K562 (cell line): ENCODE results near the gene ANKLE1. TPM values are rescaled to one million over a fixed set of nuclear protein-coding genes. Genes with fewer than 3 reads are reported as not detected.

Experiments used
- FOSL1 ChIP-seq: fragments of 200-800 bp; sonication (Bioruptor generic); conservative IDR thresholded peaks from 2 replicates; pipeline ENCODE4 v1.6.1; 2016; ENCODE audit warnings: missing genetic modification characterization, missing compliant biosample characterization
- FOXM1 ChIP-seq, 2 experiments: fragments of 450-650 bp in 1 of 2; sonication (generic) in 1 of 2; formaldehyde crosslinking in 1 of 2; IDR thresholded peaks; 2 replicates each; pipeline versions ENCODE4 v1.6.1 to v1.9.0; 2017 to 2022; ENCODE audit warnings: low read depth in 2 of 2, mild to moderate bottlenecking in 2 of 2, missing genetic modification reagents in 1 of 2, moderate library complexity in 1 of 2
- GABPB1 ChIP-seq: sonication (generic); formaldehyde crosslinking; IDR thresholded peaks from 2 replicates; pipeline ENCODE4 v1.8.0; 2022; ENCODE audit warnings: mild to moderate bottlenecking, missing genetic modification reagents
- NCOA4 ChIP-seq: fragments of 450-650 bp; IDR thresholded peaks from 2 replicates; pipeline ENCODE4 v1.6.1; 2018; ENCODE audit warnings: mild to moderate bottlenecking; ENCODE audit not compliant: partially characterized antibody
- NR3C1 ChIP-seq: sonication (generic); formaldehyde crosslinking; IDR thresholded peaks from 2 replicates; pipeline ENCODE4 v1.8.1; 2022; ENCODE audit warnings: missing genetic modification reagents
- POLR2AphosphoS5 ChIP-seq: IDR thresholded peaks from 2 replicates; pipeline ENCODE4 v1.6.1; 2011; ENCODE audit warnings: mild to moderate bottlenecking, low read depth, low read length, moderate library complexity; ENCODE audit not compliant: control insufficient read depth, insufficient read depth
- PPARD ChIP-seq: fragments of 250-450 bp; sonication (Bioruptor Pico); IDR thresholded peaks from 2 replicates; pipeline ENCODE4 v1.8.0; 2022; ENCODE audit warnings: inconsistent platforms, mild to moderate bottlenecking, moderate library complexity
- PTBP1 ChIP-seq: fragments of 200-400 bp; formaldehyde crosslinking; IDR thresholded peaks from 2 replicates; pipeline ENCODE4 v1.6.1; 2017; ENCODE audit warnings: low read depth, low read length
- SMC3 ChIP-seq: conservative IDR thresholded peaks from 2 replicates; pipeline ENCODE4 v1.6.1; 2011; ENCODE audit warnings: low read depth, low read length, improper control_type of control experiment; ENCODE audit not compliant: insufficient read depth
- ZNF274 ChIP-seq: IDR thresholded peaks from 2 replicates; pipeline ENCODE4 v1.6.1; 2011; ENCODE audit warnings: low read depth, mild to moderate bottlenecking, low read length, moderate library complexity, borderline replicate concordance
- ZNF584 ChIP-seq: fragments of 200-800 bp; sonication (Bioruptor generic); IDR thresholded peaks from 2 replicates; pipeline ENCODE4 v1.6.1; 2016; ENCODE audit warnings: low read depth, mild to moderate bottlenecking, missing genetic modification characterization, missing compliant biosample characterization
- ZZZ3 ChIP-seq: fragments of 450-650 bp; IDR thresholded peaks from 2 replicates; pipeline ENCODE4 v1.6.1; 2016; ENCODE audit warnings: antibody characterized with exemption, mild to moderate bottlenecking, moderate library complexity
- polyA plus RNA-seq, 8 experiments: library from polyadenylated mRNA; depleted of rRNA in 4 of 8; stranded (reverse) in 5 of 8; unstranded in 3 of 8; fragments of >200 nt; fragmentation: Nextera tagmentation in 2 of 8; fragmentation: Illumina TruSeq in 1 of 8; extraction: Ambion mirVana in 2 of 8; extraction: Trizol in 1 of 8; gene quantifications; 2 replicates each; pipeline versions ENCODE4 v1.2.1 to v1.2.3, GENCODE V29; 2011 to 2014; ENCODE audit warnings: inconsistent platforms in 1 of 8, missing spikeins in 1 of 8
- total RNA-seq, 7 experiments: library from RNA; depleted of rRNA in 6 of 7; stranded (reverse); fragments of >200 nt in 6 of 7; fragmentation: Illumina TruSeq in 2 of 7; extraction: Trizol in 2 of 7; gene quantifications; 2 replicates each; pipeline versions ENCODE4 v1.2.1 to v1.2.3, GENCODE V29; 2011 to 2021; ENCODE audit warnings: low replicate concordance in 1 of 7
- TF ChIP-seq, protein P1 (sequence below), 3 experiments: IDR thresholded peaks in 2 of 3; conservative IDR thresholded peaks in 1 of 3; 2 replicates each; pipeline ENCODE4 v1.5.1; 2011 to 2012; ENCODE audit warnings: low read length in 3 of 3, mild to moderate bottlenecking in 3 of 3, control low read depth in 2 of 3, improper control_type of control experiment in 1 of 3, inconsistent platforms in 1 of 3, low read depth in 1 of 3, mixed read lengths in 1 of 3, moderate library complexity in 1 of 3; ENCODE audit not compliant: insufficient read depth in 2 of 3
- TF ChIP-seq, protein P2 (sequence below), 2 experiments: fragments of 150-350 bp in 1 of 2; IDR thresholded peaks; 2 replicates each; pipeline ENCODE4 v1.6.1; 2012 to 2016; ENCODE audit warnings: low read depth in 2 of 2, low read length in 2 of 2, mild to moderate bottlenecking in 1 of 2, moderate library complexity in 1 of 2
- TF ChIP-seq, protein P3 (sequence below): sonication (generic); formaldehyde crosslinking; IDR thresholded peaks from 2 replicates; pipeline ENCODE4 v1.8.1; 2023; ENCODE audit warnings: mild to moderate bottlenecking, missing genetic modification reagents
- TF ChIP-seq, protein P4 (sequence below): sonication (generic); formaldehyde crosslinking; IDR thresholded peaks from 2 replicates; pipeline ENCODE4 v1.8.0; 2022; ENCODE audit warnings: mild to moderate bottlenecking, missing genetic modification reagents

Gene ANKLE1
- total and polyA plus RNA-seq, 9 of the 15 experiments (the other 6 are each of a cell fraction or from before 2014, with no cell fraction given) = 0.63 to 9.2 (median 2.9) TPM

DNA sequence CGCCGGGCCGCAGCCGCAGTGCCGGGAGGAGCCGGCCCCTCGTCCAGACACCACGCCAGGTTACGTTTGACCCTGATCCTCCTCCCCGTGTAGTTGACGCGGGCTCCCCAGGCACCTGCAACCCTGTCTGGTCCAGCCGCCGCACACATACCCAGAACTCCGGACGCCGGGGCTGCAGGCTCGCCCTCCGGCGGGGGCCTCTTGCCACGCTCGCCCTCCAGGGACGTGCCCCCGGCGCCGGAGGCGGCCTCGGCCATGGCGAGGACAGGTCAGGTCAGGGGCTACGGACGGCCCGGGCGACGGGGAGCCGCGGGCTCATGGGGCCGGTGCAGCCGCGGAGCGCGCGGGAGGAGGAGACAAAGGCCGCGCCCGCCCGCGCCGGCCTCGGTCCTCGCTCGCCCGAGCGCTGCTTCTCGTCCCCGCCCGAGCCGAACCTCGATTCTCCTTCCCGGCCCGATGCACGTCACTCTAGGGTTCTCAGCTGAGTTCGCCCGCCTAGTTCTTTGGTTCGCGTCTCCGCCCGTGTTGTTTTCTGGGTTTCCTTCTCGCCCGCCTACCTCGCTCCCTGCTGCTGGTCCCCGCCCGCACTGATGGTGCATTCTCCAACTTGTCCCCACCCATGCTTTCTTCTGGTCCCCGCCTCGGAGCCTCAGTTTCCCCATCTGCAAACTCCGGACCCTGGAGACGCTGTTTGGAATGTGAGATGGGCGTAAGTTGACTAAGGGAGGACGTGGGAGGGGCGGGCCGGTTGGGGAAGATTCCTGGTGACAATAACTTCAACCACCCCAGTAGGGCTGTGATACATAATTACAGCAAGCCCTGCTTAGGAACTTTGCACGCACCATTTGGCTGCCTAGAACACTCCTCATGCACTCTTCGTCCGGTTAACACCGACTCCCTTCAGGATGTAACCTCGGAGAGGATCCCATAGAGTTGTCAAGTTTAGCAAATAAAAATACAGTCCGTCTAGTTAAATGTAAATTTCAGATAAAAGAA, 53.0 kb downstream of the ANKLE1 start, which contains the start of gene ANO8 (continued):
- TF ChIP-seq NCOA4 (no peak), FOSL1 (tag) (peak; percentile 32; the same call in 1 of the 2 replicates), SMC3 (peak; percentile 13; the same call in 1 of the 2 replicates), PPARD (no peak), FOXM1 (IDR thresholded peaks at IDR 0.05; ENCODE audit: low read depth) (peak; percentile 85), FOXM1 (CRISPR knock-in tag; IDR thresholded peaks at IDR 0.05; ENCODE audit: low read depth) (no peak), PTBP1 (no peak; the same call in 1 of the 2 replicates), NR3C1 (peak; percentile 83; the same call in 1 of the 2 replicates), POLR2AphosphoS5 (0 out of 2 replicates have a peak, but pooled peaks have one; percentile 35), ZNF584 (CRISPR knock-in tag) (0 out of 2 replicates have a peak, but pooled peaks have one; percentile 61), ZZZ3 (no peak), GABPB1 (peak; percentile 70), ZNF274 (no peak)
- TF ChIP-seq, protein P1, sequence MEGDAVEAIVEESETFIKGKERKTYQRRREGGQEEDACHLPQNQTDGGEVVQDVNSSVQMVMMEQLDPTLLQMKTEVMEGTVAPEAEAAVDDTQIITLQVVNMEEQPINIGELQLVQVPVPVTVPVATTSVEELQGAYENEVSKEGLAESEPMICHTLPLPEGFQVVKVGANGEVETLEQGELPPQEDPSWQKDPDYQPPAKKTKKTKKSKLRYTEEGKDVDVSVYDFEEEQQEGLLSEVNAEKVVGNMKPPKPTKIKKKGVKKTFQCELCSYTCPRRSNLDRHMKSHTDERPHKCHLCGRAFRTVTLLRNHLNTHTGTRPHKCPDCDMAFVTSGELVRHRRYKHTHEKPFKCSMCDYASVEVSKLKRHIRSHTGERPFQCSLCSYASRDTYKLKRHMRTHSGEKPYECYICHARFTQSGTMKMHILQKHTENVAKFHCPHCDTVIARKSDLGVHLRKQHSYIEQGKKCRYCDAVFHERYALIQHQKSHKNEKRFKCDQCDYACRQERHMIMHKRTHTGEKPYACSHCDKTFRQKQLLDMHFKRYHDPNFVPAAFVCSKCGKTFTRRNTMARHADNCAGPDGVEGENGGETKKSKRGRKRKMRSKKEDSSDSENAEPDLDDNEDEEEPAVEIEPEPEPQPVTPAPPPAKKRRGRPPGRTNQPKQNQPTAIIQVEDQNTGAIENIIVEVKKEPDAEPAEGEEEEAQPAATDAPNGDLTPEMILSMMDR (IDR thresholded peaks at IDR 0.05 in 2 of 3, conservative IDR thresholded peaks at IDR 0.05 in 1 of 3; ENCODE audit: insufficient read depth in 2 of 3, low read depth in 1 of 3, low read length in 3 of 3) = no peak
- TF ChIP-seq, protein P2, sequence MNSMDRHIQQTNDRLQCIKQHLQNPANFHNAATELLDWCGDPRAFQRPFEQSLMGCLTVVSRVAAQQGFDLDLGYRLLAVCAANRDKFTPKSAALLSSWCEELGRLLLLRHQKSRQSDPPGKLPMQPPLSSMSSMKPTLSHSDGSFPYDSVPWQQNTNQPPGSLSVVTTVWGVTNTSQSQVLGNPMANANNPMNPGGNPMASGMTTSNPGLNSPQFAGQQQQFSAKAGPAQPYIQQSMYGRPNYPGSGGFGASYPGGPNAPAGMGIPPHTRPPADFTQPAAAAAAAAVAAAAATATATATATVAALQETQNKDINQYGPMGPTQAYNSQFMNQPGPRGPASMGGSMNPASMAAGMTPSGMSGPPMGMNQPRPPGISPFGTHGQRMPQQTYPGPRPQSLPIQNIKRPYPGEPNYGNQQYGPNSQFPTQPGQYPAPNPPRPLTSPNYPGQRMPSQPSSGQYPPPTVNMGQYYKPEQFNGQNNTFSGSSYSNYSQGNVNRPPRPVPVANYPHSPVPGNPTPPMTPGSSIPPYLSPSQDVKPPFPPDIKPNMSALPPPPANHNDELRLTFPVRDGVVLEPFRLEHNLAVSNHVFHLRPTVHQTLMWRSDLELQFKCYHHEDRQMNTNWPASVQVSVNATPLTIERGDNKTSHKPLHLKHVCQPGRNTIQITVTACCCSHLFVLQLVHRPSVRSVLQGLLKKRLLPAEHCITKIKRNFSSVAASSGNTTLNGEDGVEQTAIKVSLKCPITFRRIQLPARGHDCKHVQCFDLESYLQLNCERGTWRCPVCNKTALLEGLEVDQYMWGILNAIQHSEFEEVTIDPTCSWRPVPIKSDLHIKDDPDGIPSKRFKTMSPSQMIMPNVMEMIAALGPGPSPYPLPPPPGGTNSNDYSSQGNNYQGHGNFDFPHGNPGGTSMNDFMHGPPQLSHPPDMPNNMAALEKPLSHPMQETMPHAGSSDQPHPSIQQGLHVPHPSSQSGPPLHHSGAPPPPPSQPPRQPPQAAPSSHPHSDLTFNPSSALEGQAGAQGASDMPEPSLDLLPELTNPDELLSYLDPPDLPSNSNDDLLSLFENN (IDR thresholded peaks at IDR 0.05; ENCODE audit: low read depth in 2 of 2, low read length in 2 of 2) = peak in 1 of 2 experiments; percentile 53; a peak in 1 of 4 replicates
- TF ChIP-seq, protein P3, sequence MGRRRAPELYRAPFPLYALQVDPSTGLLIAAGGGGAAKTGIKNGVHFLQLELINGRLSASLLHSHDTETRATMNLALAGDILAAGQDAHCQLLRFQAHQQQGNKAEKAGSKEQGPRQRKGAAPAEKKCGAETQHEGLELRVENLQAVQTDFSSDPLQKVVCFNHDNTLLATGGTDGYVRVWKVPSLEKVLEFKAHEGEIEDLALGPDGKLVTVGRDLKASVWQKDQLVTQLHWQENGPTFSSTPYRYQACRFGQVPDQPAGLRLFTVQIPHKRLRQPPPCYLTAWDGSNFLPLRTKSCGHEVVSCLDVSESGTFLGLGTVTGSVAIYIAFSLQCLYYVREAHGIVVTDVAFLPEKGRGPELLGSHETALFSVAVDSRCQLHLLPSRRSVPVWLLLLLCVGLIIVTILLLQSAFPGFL (CRISPR knock-in tag) = no peak
- TF ChIP-seq, protein P4, sequence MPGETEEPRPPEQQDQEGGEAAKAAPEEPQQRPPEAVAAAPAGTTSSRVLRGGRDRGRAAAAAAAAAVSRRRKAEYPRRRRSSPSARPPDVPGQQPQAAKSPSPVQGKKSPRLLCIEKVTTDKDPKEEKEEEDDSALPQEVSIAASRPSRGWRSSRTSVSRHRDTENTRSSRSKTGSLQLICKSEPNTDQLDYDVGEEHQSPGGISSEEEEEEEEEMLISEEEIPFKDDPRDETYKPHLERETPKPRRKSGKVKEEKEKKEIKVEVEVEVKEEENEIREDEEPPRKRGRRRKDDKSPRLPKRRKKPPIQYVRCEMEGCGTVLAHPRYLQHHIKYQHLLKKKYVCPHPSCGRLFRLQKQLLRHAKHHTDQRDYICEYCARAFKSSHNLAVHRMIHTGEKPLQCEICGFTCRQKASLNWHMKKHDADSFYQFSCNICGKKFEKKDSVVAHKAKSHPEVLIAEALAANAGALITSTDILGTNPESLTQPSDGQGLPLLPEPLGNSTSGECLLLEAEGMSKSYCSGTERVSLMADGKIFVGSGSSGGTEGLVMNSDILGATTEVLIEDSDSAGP (CRISPR knock-in tag) = 0 out of 2 replicates have a peak, but pooled peaks have one; percentile 66
